ENCODE data around the gene EDAR. TPM values are rescaled to one million over a fixed set of nuclear protein-coding genes. Genes with fewer than 3 reads are reported as not detected.

The EDAR gene
- total and polyA plus RNA-seq, 2 of the 4 experiments (the other 2 are of a cell fraction), result not detected

DNA sequence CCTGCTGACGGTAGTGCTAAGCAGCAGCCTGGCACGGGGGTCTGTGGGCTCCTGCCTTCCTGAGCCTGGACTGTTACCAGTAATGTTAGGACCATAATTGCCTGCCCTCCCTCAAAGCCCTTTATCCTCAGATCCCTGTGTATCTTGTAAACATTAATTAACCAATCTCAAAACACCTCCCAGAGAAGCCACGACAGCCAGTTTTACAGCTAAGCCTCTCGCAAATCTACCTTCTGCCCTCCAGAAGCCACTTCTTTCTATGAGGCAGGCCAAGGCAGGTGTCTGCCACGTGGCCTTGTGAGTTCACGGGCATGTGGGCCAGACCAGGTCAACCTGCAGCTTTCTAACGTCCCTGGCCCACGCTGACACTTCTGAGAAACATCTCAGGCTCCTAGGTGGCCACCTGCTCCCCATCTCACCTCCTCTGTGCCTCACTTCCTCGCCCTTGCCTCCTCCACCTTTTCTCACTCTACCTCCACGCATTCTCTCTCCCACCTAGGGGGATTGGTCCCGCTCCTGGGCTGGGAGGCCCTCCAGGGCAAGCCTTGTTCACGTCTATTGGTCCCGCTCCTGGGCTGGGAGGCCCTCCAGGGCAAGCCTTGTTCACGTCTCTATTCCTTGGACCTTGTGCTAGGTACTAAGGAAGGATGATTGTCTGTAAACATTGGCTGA lies 64.3 kb downstream of the EDAR start:
- Histone ChIP-seq H3K4me2 (ENCODE audit: low read depth, low read length) (no peak overlapping the region), H4K8ac (ENCODE audit: low read depth in 2 of 2, low read length in 2 of 2) (no peak overlapping the region), H3K4me1 (ENCODE audit: control insufficient read depth, insufficient read depth, low read length) (no peaks in the 10 kb centered on the region), H3K79me1 (ENCODE audit: low read depth in 1 of 2, low read length in 2 of 2) (no peaks in the 10 kb centered on the region), H2AK9ac (replicated peaks; ENCODE audit: low read depth, low read length, poor library complexity) (no peak overlapping the region), H2BK15ac (ENCODE audit: low read depth, low read length) (no peak overlapping the region), H4K5ac (ENCODE audit: low read depth, low read length) (no peak overlapping the region), H3K14ac (replicated peaks; ENCODE audit: low read depth, low read length) (no peak overlapping the region), H3K36me3 (ENCODE audit: control insufficient read depth, insufficient read depth, low read length) (no peaks in the 10 kb centered on the region), H3K27me3 (ENCODE audit: control insufficient read depth, insufficient read depth, low read length) (peaks cover 83% of the 10 kb centered on the region), H3K18ac (ENCODE audit: low read depth, low read length) (no peak overlapping the region), H4K91ac (ENCODE audit: insufficient read depth, low read depth, low read length) (no peak overlapping the region), H3K9ac (ENCODE audit: low read depth, low read length) (no peak overlapping the region), H3K56ac (ENCODE audit: extremely low read depth, insufficient read depth, low read length) (no peak overlapping the region), H4K20me1 (ENCODE audit: insufficient read depth, low read length) (peaks cover 6% of the 10 kb centered on the region; the same call in 1 of the 2 replicates), H3K4ac (ENCODE audit: low read depth, low read length) (no peak overlapping the region), H3K9me3 (ENCODE audit: control insufficient read depth, insufficient read depth, low read length) (no peaks in the 10 kb centered on the region), H3K4me3 (ENCODE audit: insufficient read depth, low read depth, low read length) (no peak overlapping the region), H3K23ac (ENCODE audit: low read depth, low read length) (no peak overlapping the region), H3K27ac (ENCODE audit: insufficient read depth, low read length) (no peak overlapping the region), H2BK20ac (ENCODE audit: low read depth, low read length) (no peak overlapping the region), H2BK5ac (ENCODE audit: low read depth, low read length, poor library complexity, severe bottlenecking) (no peak overlapping the region), H3K9me1 (ENCODE audit: insufficient read depth, low read length) (0 out of 2 replicates have a peak, but pooled peaks cover 3% of the 10 kb centered on the region), H2BK120ac (ENCODE audit: low read depth, low read length) (no peak overlapping the region), H2AK5ac (ENCODE audit: low read depth, low read length) (no peak overlapping the region), H2AFZ (replicated peaks; ENCODE audit: low read length, poor library complexity) (no peak overlapping the region)
- ChIA-PET CTCF (no interaction called here), POLR2A (ENCODE audit: unreplicated experiment) (no interaction called here)
- ATAC-seq (ENCODE audit: low read depth) (no peak), DNase-seq (no peak)
- intact Hi-C loops (cut with micrococcal nuclease) (loop anchor here (5.0 to 10.0 kb wide), 2 partner anchors 52 to 60 kb away; partner anchors contain the start of gene EDAR), dilution Hi-C loops (cut with HindIII; ENCODE audit: low sequenced_read_pairs, unreplicated experiment) (no loop called here), in situ Hi-C loops (cut with MboI; ENCODE audit: low sequenced_read_pairs) (no loop called here)
- TF ChIP-seq FOS (IDR thresholded peaks at IDR 0.05; ENCODE audit: low read depth, low read length), result no peak
- TF ChIP-seq, protein P1, sequence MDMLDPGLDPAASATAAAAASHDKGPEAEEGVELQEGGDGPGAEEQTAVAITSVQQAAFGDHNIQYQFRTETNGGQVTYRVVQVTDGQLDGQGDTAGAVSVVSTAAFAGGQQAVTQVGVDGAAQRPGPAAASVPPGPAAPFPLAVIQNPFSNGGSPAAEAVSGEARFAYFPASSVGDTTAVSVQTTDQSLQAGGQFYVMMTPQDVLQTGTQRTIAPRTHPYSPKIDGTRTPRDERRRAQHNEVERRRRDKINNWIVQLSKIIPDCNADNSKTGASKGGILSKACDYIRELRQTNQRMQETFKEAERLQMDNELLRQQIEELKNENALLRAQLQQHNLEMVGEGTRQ (IDR thresholded peaks at IDR 0.05; ENCODE audit: low read depth, low read length), result no peak
- TF ChIP-seq, protein P2, sequence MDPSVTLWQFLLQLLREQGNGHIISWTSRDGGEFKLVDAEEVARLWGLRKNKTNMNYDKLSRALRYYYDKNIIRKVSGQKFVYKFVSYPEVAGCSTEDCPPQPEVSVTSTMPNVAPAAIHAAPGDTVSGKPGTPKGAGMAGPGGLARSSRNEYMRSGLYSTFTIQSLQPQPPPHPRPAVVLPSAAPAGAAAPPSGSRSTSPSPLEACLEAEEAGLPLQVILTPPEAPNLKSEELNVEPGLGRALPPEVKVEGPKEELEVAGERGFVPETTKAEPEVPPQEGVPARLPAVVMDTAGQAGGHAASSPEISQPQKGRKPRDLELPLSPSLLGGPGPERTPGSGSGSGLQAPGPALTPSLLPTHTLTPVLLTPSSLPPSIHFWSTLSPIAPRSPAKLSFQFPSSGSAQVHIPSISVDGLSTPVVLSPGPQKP (IDR thresholded peaks at IDR 0.05; ENCODE audit: borderline replicate concordance, low read depth, low read length), result no peak
- TF ChIP-seq NFE2L2 (IDR thresholded peaks at IDR 0.05; ENCODE audit: low read depth, low read length), result no peak
- TF ChIP-seq CHD1 (IDR thresholded peaks at IDR 0.05; ENCODE audit: low read depth, low read length), result no peak
- TF ChIP-seq RCOR1 (IDR thresholded peaks at IDR 0.05; ENCODE audit: insufficient replicate concordance, low read length), result no peak
- TF ChIP-seq MAZ (IDR thresholded peaks at IDR 0.05; ENCODE audit: borderline replicate concordance, low read depth, low read length), result no peak
- no peak for TF ChIP-seq MAFK (IDR thresholded peaks at IDR 0.05; ENCODE audit: low read depth, low read length)
- WGBS, 2 experiments (ENCODE audit: extremely low coverage in 2 of 2, insufficient read length in 1 of 2), result no CpG with 5 or more reads among the region's 14 CpGs
- BruUV-seq (replicated peaks), result no TSS peak

Data from IMR-90 (cell line).